Measurements from ENCODE around the gene HIP1R.
"Not testable (repeated sequence)": the region's sequence is repeated elsewhere in the genome, so short reads cannot be mapped to it uniquely, and the experiment has no call there.

Gene HIP1R

DNA sequence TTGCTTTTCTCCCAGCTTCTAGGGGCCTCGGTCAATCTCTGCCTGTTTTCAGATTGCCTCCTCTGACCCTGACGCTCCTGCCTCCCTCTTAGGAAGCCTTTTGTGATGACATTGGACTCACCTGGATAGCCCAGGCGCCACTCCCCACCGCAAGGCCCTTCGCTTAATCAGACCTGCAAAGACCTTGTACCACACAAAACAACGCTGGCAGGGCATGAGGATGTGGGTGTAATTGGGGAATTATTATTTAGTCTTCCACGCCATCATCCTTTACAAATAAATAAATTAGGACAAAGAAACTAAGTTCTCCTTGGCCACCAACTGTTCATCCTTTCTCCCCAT lies 68.4 kb downstream of the HIP1R start:
- H3K4me3 ChIP-seq (ENCODE audit: control insufficient read depth, low read depth, low read length), result no peak overlapping the region
- no peak for DNase-seq (ENCODE audit: low read depth)
- TF ChIP-seq, protein P1, sequence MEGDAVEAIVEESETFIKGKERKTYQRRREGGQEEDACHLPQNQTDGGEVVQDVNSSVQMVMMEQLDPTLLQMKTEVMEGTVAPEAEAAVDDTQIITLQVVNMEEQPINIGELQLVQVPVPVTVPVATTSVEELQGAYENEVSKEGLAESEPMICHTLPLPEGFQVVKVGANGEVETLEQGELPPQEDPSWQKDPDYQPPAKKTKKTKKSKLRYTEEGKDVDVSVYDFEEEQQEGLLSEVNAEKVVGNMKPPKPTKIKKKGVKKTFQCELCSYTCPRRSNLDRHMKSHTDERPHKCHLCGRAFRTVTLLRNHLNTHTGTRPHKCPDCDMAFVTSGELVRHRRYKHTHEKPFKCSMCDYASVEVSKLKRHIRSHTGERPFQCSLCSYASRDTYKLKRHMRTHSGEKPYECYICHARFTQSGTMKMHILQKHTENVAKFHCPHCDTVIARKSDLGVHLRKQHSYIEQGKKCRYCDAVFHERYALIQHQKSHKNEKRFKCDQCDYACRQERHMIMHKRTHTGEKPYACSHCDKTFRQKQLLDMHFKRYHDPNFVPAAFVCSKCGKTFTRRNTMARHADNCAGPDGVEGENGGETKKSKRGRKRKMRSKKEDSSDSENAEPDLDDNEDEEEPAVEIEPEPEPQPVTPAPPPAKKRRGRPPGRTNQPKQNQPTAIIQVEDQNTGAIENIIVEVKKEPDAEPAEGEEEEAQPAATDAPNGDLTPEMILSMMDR (conservative IDR thresholded peaks at IDR 0.05; ENCODE audit: control insufficient read depth, insufficient read depth, low read depth, low read length), result no peak

DNA sequence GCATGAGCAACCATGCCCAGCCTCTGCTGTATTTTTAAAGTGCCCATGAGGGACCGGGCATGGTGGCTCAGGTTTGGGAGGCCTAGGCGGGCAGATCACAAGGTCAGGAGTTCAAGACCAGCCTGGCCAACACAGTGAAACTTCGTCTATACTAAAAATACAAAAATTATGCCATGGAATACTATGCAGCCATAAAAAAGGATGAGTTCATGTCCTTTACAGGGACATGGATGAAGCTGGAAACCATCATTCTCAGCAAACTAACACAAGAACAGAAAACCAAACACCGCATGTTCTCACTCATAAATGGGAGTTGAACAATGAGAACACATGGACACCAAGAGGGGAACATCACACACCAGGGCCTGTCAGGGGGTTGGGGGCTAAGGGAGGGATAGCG lies 70.0 kb downstream of the HIP1R start:
- not testable (repeated sequence) for H3K4me3 ChIP-seq (ENCODE audit: control insufficient read depth, low read depth, low read length); DNase-seq (ENCODE audit: low read depth)

DNA sequence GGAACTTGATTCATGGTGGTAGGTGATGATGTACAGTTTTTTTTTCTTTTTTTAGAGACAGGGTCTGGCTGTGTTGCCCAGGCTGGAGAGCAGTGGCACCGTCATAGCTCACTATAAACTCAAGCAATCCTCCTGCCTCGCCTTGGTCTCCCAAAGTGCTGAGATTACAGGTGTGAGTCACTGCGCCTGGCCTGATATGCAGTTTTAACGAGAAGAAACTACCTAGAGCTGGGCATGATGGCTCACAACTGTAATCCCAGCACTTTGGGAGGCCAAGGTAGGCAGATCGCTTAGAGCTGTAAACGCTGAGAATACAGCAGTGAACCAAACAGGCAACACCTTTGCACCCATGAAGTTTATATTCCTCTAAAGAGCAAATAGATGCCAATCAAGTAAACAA lies 73.7 kb downstream of the HIP1R start:
- TF ChIP-seq, protein P1 (conservative IDR thresholded peaks at IDR 0.05; ENCODE audit: control insufficient read depth, insufficient read depth, low read depth, low read length), result no peak

DNA sequence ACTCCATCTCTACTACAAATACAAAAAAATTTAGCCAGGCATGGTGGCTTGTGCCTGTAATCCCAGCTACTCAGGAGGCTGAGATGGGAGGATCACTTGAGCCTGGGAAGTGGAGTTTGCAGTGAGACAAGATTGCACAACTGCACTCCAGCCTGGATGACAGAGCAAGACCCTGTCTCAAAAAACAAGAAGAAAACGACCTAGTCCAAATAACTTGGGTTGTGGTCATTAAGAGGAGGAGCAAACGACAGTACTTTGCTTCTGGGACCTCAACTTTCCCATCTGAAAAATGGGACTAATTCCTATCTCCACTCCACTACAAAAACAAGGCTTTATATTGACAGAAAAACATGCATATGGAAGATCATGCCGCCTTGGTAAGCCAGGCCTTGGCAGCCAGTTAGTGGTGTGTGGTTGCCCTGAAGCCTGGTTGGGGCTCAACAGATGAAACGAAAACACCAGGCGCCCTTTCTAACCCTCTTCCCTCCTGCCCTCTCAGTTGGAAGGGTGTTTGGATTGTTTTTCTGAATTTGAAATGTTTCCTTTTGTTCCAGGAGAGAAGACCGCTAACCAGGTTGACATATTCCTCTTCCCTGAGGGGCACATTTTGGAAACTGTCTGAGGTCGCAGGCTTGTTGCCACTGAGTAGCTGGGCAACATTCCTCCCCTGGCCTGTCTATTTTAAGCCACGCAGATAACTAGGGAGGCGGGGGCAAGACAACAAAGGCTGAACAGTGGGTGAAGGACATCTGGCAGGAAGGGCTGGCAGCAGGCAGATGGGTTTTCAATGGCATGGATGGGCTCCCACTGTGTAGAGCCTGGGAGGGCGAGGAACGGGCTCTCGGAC lies 74.4 kb downstream of the HIP1R start:
- no peak for DNase-seq (ENCODE audit: low read depth)
- H3K4me3 ChIP-seq (ENCODE audit: control insufficient read depth, low read depth, low read length), result no peak overlapping the region

More for the DNA sequence above, 73.7 kb downstream of the HIP1R start:
- DNase-seq (ENCODE audit: low read depth), result no peak
- H3K4me3 ChIP-seq (ENCODE audit: control insufficient read depth, low read depth, low read length), result no peak overlapping the region

More for the DNA sequence above, 74.4 kb downstream of the HIP1R start:
- TF ChIP-seq, protein P1 (conservative IDR thresholded peaks at IDR 0.05; ENCODE audit: control insufficient read depth, insufficient read depth, low read depth, low read length), result no peak
